Measurements from ENCODE around the gene TBX19. TPM values are rescaled to one million over a fixed set of nuclear protein-coding genes. Genes with fewer than 3 reads are reported as not detected.

TBX19 gene
- total RNA-seq: 0.86 and 0.98 TPM in 2 replicates

GRCh38 chr1:168280296-168280927 lies at the start of gene TBX19:
TSS of gene TBX19 (plus strand) at chr1:168280877. CDS start at chr1:168281091, 214 bp downstream.

Small RNAs within 50 kb of the gene (small RNA-seq; reads per million reads assigned to genes)
- gene RNU6-1310P: not detected

Other genes with a start within 250 kb of the TBX19 start
- 20.6 and 26.3 TPM in 2 replicates for gene GPR161, start 143.9 kb upstream of the TBX19 start, total RNA-seq
- 27.1 and 33.8 TPM in 2 replicates for gene TIPRL, start 101.9 kb upstream of the TBX19 start, total RNA-seq
- gene SFT2D2, start 54.9 kb upstream of the TBX19 start, total RNA-seq: 51.0 and 60.9 TPM in 2 replicates